UCSD-AML1 (cell line): ENCODE results near the gene SMG5.
A peak's percentile ranks its signal among the peaks of the same experiment; 100 is the strongest.

ENCODE experiments used
- DNase-seq: peaks from one replicate; lab custom pipeline; 2025; ENCODE audit not compliant: unreplicated experiment; lab: John Stamatoyannopoulos, UW

SMG5 gene

GRCh38 chr1:156281693-156282478 lies 739 bp downstream of the SMG5 start:
- peak; percentile 20 for DNase-seq

- peak; percentile 42 for DNase-seq
Measured at GRCh38 chr1:156281281-156281680, 1.3 kb downstream of the SMG5 start.

DNA sequence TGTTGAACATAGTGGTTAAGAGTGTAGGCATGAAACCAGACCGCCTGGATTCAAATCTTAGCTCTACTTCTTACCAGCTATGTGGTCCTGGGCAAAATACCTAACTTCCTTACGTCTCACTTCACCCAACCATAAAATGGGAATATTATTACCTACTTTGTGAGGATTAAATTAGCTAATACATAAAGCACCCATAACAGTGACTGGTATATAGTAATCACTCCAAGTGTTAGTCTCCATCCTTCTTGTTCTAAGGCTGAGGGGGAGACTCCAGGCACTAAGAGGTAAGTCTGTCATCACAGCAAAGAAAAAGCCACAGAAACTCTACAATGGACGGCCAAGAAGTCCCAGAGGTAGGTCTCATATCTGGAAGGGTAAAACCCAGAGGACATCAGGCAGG lies 2.8 kb downstream of the SMG5 start:
- no peak for DNase-seq

- DNase-seq: no peak
Measured at GRCh38 chr1:156276966-156277381, 5.7 kb downstream of the SMG5 start.

DNA sequence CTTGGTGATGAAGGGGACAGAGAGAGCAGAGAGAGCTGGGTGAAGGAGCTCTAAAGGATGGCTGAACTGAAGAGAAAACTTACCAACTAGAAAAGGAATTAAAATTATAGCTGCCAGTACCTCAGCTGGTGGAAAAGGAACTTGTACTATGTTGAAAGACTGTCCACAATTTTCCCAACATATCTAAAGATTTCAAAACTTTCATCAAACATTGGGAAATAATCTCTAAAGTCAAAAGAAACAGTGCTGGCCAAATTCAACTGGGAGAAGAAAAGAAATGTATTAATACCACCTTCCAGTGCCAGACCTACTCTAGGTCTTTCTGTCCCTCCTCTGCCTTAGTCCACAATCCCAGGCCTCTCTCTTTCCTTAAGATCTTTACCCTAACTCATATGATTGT lies 6.1 kb downstream of the SMG5 start:
- DNase-seq: no peak

GRCh38 chr1:156270314-156270713 lies 12.3 kb downstream of the SMG5 start:
- no peak for DNase-seq

- no peak for DNase-seq
Measured at GRCh38 chr1:156268336-156268735, 14.3 kb downstream of the SMG5 start.

- DNase-seq: no peak
Measured at GRCh38 chr1:156266051-156266450, 16.6 kb downstream of the SMG5 start.

DNA sequence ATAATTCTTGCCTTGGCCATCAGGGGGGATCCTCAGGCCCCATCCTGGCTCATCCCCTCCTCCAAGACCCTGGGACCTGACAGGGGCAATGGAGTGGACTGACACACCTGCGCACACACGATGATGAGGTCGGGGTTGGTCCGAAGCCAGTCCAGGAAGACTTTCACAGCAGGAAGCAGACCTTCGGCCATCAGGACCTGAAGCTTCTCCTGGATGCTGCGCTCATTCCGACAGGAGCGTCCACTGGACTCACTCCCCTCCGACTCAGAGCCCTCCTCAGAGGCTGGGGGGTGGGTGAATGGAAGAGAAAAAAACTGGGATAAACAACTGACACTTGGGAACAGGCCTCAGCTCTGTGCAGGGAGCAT lies 19.4 kb downstream of the SMG5 start:
- DNase-seq: no peak

DNA sequence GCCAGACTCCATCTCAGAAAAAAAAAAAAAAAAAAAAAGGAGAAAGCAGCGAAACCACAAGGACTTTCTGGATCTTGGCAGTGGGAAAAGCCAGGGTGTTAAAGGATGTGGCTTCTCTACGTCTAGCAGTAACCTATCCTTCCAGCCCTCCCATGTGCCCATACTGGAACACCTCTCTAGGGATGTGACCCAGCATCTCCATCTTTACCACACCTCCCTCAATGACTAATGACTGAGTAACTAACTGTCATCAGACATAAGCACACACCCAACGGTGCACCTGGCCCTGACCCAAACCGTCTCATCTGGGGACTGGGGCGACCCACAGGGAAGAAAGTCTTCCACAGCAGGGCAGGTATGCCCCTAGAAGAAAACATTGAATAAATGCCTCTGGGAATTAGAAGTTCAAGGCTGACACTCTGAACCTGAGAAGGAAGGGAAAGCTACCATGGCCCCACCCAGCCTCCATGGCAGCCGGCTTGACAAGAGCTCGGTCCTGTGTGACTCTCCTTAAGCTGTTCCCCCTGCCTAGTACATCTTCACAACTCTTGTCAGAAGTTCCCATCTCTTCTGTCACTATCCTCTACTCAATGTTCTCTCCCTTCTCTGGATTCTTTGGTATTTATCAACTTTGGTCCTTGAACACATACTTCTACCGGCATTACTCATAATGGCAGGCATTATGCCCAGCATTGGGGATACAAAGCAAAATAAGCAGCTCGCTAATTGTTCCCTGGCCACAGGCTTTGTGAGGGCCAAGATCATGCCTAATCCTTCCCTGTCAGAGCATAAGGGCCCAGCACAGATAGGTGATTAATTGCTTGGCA lies 20.0 kb downstream of the SMG5 start:
- no peak for DNase-seq

- DNase-seq: no peak
Measured at GRCh38 chr1:156260896-156261295, 21.7 kb downstream of the SMG5 start.

DNA sequence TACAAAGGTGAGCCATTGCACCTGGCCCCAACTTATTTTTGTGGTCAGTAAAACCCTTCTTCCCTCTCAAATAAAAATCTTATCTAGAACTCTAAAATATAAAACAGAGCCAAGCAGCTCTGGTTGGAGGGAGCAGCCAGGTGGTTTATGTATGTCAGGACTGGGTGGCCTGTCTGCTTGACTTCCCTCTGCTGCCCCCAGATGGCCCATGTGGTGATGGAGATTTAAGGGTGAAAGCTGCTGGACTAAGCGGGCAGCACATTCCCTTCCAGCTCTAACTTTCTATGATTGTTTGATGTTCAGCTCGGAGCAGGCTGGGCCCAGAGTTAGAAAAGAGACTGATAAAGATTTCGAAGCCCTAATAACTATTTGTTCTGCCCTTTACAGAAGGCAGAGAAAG lies 22.8 kb downstream of the SMG5 start:
- DNase-seq: peak; percentile 33

DNA sequence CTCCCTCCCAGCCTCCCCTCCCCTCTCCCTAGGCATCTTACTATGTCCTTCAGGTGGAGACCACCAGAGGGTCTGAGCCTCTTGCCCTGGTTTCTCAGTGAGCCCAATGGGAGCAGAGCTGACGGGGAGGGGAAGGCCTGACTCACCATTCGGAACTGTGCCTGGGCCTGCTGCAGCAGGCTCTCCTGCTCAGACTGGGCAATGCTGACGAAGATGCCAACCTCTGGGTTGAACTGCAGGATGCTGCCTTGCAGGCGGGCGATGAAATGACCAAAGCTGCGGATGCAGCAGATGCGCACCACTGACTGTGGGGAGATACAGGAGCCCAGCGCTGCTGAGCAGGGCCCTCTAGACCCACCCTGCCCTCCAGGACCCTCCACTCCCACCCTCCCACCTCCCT lies 23.8 kb downstream of the SMG5 start:
- DNase-seq: no peak

DNA sequence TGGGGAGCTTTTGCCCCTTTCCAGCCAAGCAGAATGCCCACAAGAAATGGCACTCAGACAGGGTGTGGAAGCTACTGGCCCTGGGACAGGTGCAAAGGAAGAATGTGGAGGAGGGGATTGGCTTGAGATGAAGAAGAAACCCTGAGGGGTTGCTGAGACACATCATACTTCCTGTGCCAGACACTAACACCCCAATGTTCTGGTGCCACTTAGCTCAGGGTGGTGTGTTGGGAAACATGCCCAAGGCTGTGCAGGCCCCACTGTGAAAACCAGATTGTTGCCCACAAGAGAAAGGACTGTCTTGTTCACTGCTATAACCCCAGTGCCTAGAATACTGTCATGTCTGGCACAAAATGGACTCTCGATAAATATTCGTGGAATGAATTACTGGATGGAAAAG lies 24.9 kb downstream of the SMG5 start:
- DNase-seq: peak; percentile 49

DNA sequence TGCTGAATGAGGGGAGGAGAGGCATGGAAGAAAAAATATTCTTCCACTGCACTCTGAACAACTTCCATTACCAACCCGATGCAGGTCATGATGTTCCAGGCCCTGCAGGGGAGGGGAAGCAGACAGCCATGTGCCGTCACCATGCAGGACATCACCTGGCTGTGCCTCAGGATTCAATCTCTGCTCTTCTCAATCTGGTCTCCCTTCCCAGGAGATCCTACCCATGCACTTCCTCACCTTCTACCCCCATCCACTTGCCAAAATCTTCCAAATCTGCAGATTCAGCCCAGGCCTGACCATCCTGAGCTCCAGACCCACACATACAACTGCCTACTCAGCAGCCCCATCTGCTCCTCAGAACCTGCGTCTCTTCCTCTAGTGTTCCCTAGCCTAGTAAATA lies 29.0 kb downstream of the SMG5 start:
- no peak for DNase-seq

DNA sequence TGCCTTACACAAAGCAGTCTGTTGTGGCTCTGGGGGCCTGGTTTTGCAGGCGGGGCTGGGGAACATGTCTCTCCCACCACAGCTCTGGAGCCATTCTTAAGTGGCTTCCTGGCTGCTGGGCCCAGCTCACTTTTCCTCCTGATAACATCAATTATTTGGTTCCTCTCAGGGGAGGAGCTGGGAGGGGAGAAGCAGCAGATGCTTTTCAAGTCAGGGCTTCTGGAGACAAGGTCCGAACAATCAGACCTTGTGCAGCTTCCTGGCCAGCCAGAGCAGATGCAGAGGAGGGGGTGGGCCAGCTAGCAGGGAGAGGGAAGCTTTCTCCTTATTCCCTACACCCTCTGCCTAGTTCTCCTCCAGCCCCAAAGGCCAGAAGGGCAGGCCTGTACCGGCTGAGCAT lies 31.1 kb downstream of the SMG5 start:
- peak; percentile 73 for DNase-seq

DNA sequence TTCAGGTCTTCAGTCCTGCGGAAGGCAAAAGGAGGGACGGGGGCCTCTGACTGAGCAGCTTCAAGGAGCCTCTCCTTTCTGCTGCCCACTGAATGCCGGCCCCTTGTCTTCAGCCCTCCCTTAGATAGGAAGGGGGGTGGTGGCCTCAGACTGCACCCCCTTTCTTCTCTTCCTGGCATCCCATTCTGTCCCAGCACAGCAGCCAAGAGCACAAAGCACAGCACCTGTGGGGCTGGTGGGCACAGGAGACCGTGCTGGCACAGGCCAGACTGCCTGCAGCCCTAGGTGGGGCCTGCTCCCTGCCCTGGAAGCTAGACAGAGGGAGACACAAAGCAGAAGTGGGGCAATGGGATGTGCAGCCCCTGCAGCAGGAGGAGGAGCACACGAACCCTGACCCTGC lies 33.0 kb downstream of the SMG5 start:
- no peak for DNase-seq

DNA sequence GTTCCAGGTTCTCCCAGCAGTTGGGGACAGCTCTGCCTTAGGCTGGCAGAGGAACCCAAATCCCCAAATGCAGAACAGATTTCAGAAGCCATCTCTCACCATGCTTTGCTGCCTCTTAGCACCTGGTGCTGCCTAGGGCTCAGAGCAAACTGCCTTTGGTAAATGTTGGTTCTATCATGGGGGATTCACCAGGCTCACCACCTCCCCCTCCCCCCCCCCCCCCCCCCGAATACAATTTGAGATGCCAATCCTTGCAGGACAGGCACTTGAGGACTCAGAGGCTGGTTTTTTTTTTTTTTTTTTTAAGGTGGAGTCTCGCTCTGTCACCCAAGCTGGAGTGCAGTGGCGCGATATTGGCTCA lies 34.3 kb downstream of the SMG5 start:
- no peak for DNase-seq

DNA sequence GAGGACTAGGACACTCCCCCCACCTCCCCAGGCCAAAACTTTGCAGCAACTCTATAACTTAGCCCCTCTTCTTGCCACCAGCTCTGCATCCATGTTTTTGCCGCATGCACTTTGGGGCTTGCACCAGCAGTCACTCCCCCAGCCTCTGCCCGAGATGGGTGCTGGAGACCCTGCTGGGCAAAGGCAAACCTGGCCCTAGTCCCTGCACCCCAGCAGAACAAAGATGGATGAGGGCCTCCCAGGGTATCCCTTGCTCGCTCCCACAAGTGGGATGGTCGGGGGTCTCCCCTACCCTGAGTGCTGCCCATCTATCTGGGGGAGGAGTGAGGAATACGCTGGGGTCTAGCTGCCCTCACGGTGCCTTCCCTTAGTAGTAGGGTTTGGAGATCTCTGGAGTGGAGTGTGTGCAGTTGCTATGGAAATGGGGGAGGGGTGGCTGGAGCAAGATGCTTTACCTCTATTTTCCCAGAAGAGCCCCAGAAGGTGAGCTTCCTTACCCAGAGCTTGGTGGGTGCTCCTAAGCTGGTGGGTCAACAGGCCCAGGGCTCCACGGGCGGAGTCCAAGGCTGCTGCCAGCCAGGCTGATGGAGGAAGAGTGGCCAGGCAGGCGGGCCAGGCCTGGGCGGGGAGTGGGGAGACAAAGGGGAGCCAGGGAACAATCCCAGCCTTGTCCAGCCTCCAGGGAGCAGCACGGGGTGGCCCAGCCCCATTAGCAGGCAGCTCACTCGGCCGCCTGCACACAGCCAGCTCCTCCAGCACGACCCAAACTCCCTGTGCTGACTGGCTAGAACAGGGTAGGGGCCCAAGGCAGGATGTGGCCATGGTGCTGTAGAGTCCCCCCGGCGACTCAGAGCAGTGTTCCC lies 34.9 kb downstream of the SMG5 start, which contains the start of gene PAQR6:
Gene PAQR6 (minus strand): TSS at position 597 of the 863 bp plus-strand sequence. CDS start 1,325 bp downstream, outside the sequence.
- no peak for DNase-seq

- DNase-seq: no peak
Measured at GRCh38 chr1:156246781-156247459, 35.7 kb downstream of the SMG5 start.

DNA sequence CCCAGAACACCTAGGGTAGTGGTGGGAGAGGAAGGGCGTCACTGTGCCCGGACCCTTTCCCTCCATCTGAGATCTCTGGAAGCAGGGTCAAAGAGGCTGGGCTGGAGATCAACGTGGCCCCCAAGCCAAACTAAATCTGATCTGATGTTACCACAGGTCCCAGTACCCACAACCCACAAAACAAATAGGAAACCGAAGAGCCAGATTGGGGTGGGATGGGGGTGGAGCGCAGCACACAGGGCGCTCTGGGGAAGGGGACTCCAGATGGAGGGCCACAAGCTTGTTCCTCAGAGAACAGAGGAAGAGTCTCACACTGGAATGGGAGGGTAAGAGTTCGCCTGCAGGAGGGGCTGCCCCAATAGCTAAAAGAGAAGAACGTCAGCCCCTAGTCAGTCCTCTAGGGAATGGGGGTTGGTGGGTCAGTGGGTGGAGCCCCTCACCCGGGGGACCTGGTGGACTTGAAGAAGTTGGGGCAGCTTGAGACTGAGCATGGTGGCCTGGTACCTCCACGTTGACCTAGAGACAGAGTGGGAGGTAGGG lies 36.3 kb downstream of the SMG5 start:
- no peak for DNase-seq
